ENCODE measurements around the gene CEP72.

DNA sequence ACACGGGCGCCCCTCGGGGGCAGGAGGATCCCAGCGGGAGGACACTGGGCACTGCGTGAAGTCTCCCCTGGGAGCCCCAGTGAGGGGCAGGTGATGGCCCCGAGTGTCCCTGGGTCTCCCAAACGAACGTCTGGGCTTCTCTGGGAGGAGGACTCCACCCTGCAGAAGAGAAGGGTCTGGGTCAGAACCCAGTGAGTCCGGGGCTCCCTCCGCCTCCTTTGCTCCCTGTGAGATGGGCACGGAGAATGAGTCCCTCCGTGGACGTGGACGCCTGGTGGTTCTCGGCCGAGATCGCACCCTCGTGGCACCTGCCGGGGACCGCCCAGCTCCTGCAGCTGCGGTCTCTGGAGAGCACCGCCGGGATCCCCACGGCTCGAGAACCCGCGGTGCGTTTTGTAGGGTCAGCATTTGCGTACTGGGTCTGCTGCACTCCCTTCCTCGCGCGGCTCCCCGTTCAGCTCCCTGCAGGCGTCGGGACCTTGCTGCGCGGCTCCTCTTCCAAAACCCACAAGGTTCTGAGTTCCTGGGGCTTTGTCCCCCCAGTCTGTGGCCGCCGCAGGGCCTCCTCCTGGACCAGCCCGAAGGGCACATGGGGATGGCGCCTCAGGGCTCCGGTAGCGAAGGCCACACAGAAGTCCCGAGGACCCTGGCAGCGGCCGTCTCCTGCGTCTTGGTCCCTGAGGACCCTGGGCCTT is 10.2 kb upstream of the CEP72 start:
- no peak for TF ChIP-seq EZH2phosphoT487 (IDR thresholded peaks at IDR 0.05; ENCODE audit: insufficient read depth, low read depth)
- no peak for TF ChIP-seq EZH2 (IDR thresholded peaks at IDR 0.05; ENCODE audit: insufficient read depth, poor library complexity, severe bottlenecking)

Measured in GM23248 (cell line).